B cell (primary cell): Measurements from ENCODE around the gene SAA4. TPM values are rescaled to one million over a fixed set of nuclear protein-coding genes. Genes with fewer than 3 reads are reported as not detected.
"Not testable (repeated sequence)": the region's sequence is repeated elsewhere in the genome, so short reads cannot be mapped to it uniquely, and the experiment has no call there.

Experiments
- ATAC-seq: fragments of 200-7000 bp; cut with Tn5 transposase; one replicate; pipeline ENCODE4 v1.10.0; 2021; ENCODE audit warnings: low read depth, mild to moderate bottlenecking, moderate number of reproducible peaks, moderate library complexity
- CTCF ChIA-PET: fragments of 350-600 bp; sonication (Branson Sonifier 250); formaldehyde crosslinking; loops from one replicate; lab custom pipeline; 2021; ENCODE audit warnings: antibody characterized with exemption, inconsistent platforms; lab: Charles Lee
- POLR2A ChIA-PET: fragments of 350-600 bp; sonication (Branson Sonifier 250); formaldehyde crosslinking; loops from one replicate; lab custom pipeline; 2021; ENCODE audit warnings: antibody characterized with exemption; lab: Charles Lee
- DNase-seq: peaks from one replicate; pipeline ENCODE4 v3.0.0; 2013
- H2AFZ ChIP-seq: 2 replicates; pipeline ENCODE4 v1.6.1; 2012; ENCODE audit warnings: mild to moderate bottlenecking, low read depth, low read length; ENCODE audit not compliant: insufficient read depth, poor library complexity, severe bottlenecking
- H3K27ac ChIP-seq, 2 donors: 1 replicate in 1 of 2; 2 replicates in 1 of 2; pipeline ENCODE4 v1.5.1; 2012 to 2013; ENCODE audit warnings: low read length in 2 of 2, mild to moderate bottlenecking in 2 of 2, moderate library complexity in 1 of 2
- H3K27me3 ChIP-seq, 4 experiments: fragments of 200-600 bp in 1 of 4; sonication (generic) in 1 of 4; replicated peaks in 1 of 4; 1 replicate in 2 of 4; 2 replicates in 2 of 4; pipeline versions ENCODE4 v1.6.1 to v1.7.0; 2013 to 2016; ENCODE audit warnings: low read length in 3 of 4, mild to moderate bottlenecking in 2 of 4, mixed read lengths in 1 of 4, moderate library complexity in 1 of 4; ENCODE audit not compliant: insufficient read depth in 4 of 4, control insufficient read depth in 3 of 4; ENCODE audit errors: control extremely low read depth in 1 of 4
- H3K36me3 ChIP-seq, 2 experiments: replicated peaks in 1 of 2; 1 replicate in 1 of 2; 2 replicates in 1 of 2; pipeline versions ENCODE4 v1.6.1 to v1.7.1; 2013; ENCODE audit warnings: low read length in 1 of 2; ENCODE audit not compliant: insufficient read depth in 2 of 2, control insufficient read depth in 1 of 2; ENCODE audit errors: control extremely low read depth in 1 of 2, extremely low read depth in 1 of 2
- H3K4me1 ChIP-seq, 2 donors: fragments of 200-600 bp in 1 of 2; sonication (generic) in 1 of 2; 1 replicate in 1 of 2; 2 replicates in 1 of 2; pipeline versions ENCODE4 v1.5.1 to v1.6.1; 2013 to 2017; ENCODE audit warnings: low read length in 2 of 2; ENCODE audit not compliant: control insufficient read depth in 2 of 2, insufficient read depth in 2 of 2
- H3K4me2 ChIP-seq: replicated peaks from 2 replicates; pipeline ENCODE3; 2012; ENCODE audit warnings: mild to moderate bottlenecking, low read depth, low read length; ENCODE audit not compliant: poor library complexity, severe bottlenecking
- H3K4me3 ChIP-seq, 5 experiments: fragments of 200-600 bp in 1 of 5; sonication (generic) in 1 of 5; 1 replicate in 3 of 5; 2 replicates in 2 of 5; pipeline versions ENCODE4 v1.5.1 to v1.7.0; 2011 to 2016; ENCODE audit warnings: low read length in 4 of 5, mild to moderate bottlenecking in 4 of 5, low read depth in 2 of 5, control low read depth in 1 of 5, moderate library complexity in 1 of 5; ENCODE audit not compliant: insufficient read depth in 1 of 5; ENCODE audit errors: control extremely low read depth in 1 of 5, extremely low read depth in 1 of 5
- H3K79me2 ChIP-seq: fragments of 200-600 bp; sonication (generic); one replicate; pipeline ENCODE4 v1.6.0; 2016; ENCODE audit warnings: low read length; ENCODE audit not compliant: control insufficient read depth, insufficient read depth
- H3K9ac ChIP-seq: fragments of 200-600 bp; sonication (generic); 2 replicates; pipeline ENCODE4 v1.6.1; 2017; ENCODE audit warnings: mild to moderate bottlenecking, low read length, moderate library complexity
- H3K9me3 ChIP-seq, 3 donors: one replicate each; pipeline versions ENCODE4 v1.6.1 to v1.7.1; 2013; ENCODE audit warnings: low read length in 2 of 3; ENCODE audit not compliant: control insufficient read depth in 2 of 3, insufficient read depth in 1 of 3; ENCODE audit errors: control extremely low read depth in 1 of 3
- H4K20me1 ChIP-seq: 2 replicates; pipeline ENCODE4 v1.6.0; 2012; ENCODE audit warnings: mild to moderate bottlenecking, low read length; ENCODE audit not compliant: insufficient read depth, control insufficient read depth, poor library complexity, severe bottlenecking
- H3K27ac Mint-ChIP-seq: one replicate; pipeline ENCODE4 v1.8.0; 2021; ENCODE audit warnings: mixed read lengths
- H3K27me3 Mint-ChIP-seq: one replicate; pipeline ENCODE4 v1.8.0; 2021; ENCODE audit warnings: mixed read lengths
- H3K4me1 Mint-ChIP-seq: one replicate; pipeline ENCODE4 v1.8.0; 2021; ENCODE audit warnings: mixed read lengths
- H3K4me3 Mint-ChIP-seq: one replicate; pipeline ENCODE4 v1.8.0; 2021; ENCODE audit warnings: mixed read lengths
- H3K9me3 Mint-ChIP-seq: one replicate; pipeline ENCODE4 v1.8.0; 2022; ENCODE audit warnings: mixed read lengths; ENCODE audit not compliant: insufficient read depth
- CTCF ChIP-seq: fragments of 200-600 bp; IDR thresholded peaks from one replicate; pipeline ENCODE4 v1.8.0; 2022; ENCODE audit warnings: antibody characterized with exemption, mild to moderate bottlenecking
- EZH2 ChIP-seq: IDR thresholded peaks from 2 replicates; pipeline ENCODE4 v1.6.1; 2012; ENCODE audit warnings: borderline replicate concordance, low read depth, mild to moderate bottlenecking, moderate library complexity, low read length; ENCODE audit not compliant: insufficient read depth, poor library complexity, severe bottlenecking
- WGBS: methylation state at CpG from one replicate; pipeline ENCODE4 v1.1.5; 2013; ENCODE audit warnings: missing lambda C conversion rate; ENCODE audit not compliant: insufficient coverage; 5-methylcytosine and 5-hydroxymethylcytosine counted together
- intact Hi-C: fragments of 100-400 bp; cut with micrococcal nuclease; formaldehyde crosslinking; loops from one replicate; pipeline ENCODE4 v1.10.0; 2022
- polyA plus RNA-seq: library from polyadenylated mRNA; depleted of rRNA; stranded (reverse); fragments of >200 nt; gene quantifications from 2 replicates; pipeline ENCODE4 v1.2.3, GENCODE V29; 2012
- total RNA-seq, 2 donors: library from RNA; stranded (reverse); fragments of 120-200 nt in 1 of 2; gene quantifications; 1 replicate in 1 of 2; 2 replicates in 1 of 2; pipeline versions ENCODE4 v1.2.3 to v1.2.4, GENCODE V29; 2013 to 2022

SAA4 gene
- total and polyA plus RNA-seq, 2 donors (not counting 1 experiment from before 2014, with no cell fraction given) = not detected

- no peaks in the 10 kb centered on the region for H3K9me3 Mint-ChIP-seq
- ATAC-seq (no peak), DNase-seq (no peak)
- no peak overlapping the region for H3K4me2 ChIP-seq
- no peaks in the 10 kb centered on the region for H3K79me2 ChIP-seq
- 100% methylated on average over 2 of the region's 3 CpGs for WGBS
- H3K27ac ChIP-seq = no peak overlapping the region
- H3K4me1 ChIP-seq = peaks cover 0 to 2% of the 10 kb centered on the region in 2 donors
- H3K9me3 ChIP-seq = peaks cover 0 to 4% (median 0%) of the 10 kb centered on the region in 3 donors
- no peak overlapping the region for H3K4me3 Mint-ChIP-seq
- ChIA-PET POLR2A (no interaction called here), CTCF (no interaction called here)
- H3K27ac Mint-ChIP-seq = no peak overlapping the region
- H3K4me1 Mint-ChIP-seq = peaks cover 2% of the 10 kb centered on the region
- intact Hi-C loops = no loop called here
- TF ChIP-seq CTCF (no peak), EZH2 (no peak)
- H3K4me3 ChIP-seq = no peak overlapping the region
- peaks cover 12% of the 10 kb centered on the region for H3K27me3 Mint-ChIP-seq
- no peaks in the 10 kb centered on the region for H4K20me1 ChIP-seq
- H3K9ac ChIP-seq = no peak overlapping the region
- peaks cover 0 to 7% (median 3%) of the 10 kb centered on the region in 4 experiments for H3K27me3 ChIP-seq
- no peak overlapping the region for H2AFZ ChIP-seq
- no peaks in the 10 kb centered on the region for H3K36me3 ChIP-seq
Observed at GRCh38 chr11:18191376-18191775, 45.2 kb downstream of the SAA4 start.

DNA sequence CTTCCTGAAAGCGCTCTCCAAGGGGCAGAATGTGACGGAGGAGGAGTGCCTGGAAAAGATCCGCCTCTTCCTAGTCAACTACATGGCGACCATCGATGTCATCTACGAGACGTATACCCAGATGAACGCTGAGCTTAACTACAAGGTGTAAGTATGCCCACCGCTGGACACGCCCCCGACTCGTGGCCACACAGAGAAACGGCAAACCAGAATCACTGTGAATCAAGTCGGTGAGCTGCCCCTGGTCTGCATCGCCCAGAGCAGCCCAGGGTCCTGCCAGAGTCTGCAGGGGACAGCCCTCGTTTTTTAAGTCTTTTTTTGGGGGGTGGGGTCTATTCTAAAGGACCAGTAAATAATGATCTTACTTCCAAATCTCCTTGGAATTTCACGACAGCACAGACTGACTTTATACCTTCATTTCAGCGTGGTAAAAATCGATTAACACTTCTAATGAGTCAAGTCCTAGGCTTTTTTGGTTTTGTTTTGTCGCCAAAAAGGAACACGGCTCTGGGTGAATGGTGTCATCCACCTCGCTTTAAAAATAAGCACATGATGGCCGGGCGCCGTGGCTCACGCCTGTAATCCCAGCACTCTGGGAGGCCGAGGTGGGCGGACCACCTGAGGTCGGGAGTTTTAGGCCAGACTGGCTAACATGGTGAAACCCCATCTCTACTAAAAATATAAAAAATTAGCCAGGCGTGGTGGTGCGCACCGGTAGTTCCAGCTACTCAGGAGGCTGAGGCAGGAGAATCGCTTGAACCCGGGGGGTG lies 46.9 kb downstream of the SAA4 start:
- H3K79me2 ChIP-seq, H4K20me1 ChIP-seq, POLR2A ChIA-PET, H3K4me2 ChIP-seq, H3K4me1 ChIP-seq, H3K4me3 ChIP-seq, H3K9ac ChIP-seq, H3K4me3 Mint-ChIP-seq, H3K9me3 Mint-ChIP-seq, ATAC-seq, H2AFZ ChIP-seq, CTCF ChIA-PET, intact Hi-C loops, H3K27me3 ChIP-seq, H3K9me3 ChIP-seq, DNase-seq, H3K36me3 ChIP-seq, H3K4me1 Mint-ChIP-seq, H3K27ac ChIP-seq, H3K27ac Mint-ChIP-seq: not testable (repeated sequence)
- WGBS = 95% methylated on average over 32 of the region's 34 CpGs
- peaks cover 19% of the 10 kb centered on the region for H3K27me3 Mint-ChIP-seq
